SJCRH30 (cell line): ENCODE results near the gene MEF2C. TPM values are rescaled to one million over a fixed set of nuclear protein-coding genes. Genes with fewer than 3 reads are reported as not detected.

Experiments
- DNase-seq, 2 experiments: peaks; one replicate each; pipeline ENCODE4 v3.0.0-alpha.2; 2015 to 2020
- H3K27ac ChIP-seq: fragments of 250-450 bp; sonication (Bioruptor Pico); 2 replicates; pipeline ENCODE4 v1.5.1; 2020; ENCODE audit warnings: mild to moderate bottlenecking, moderate library complexity
- H3K27me3 ChIP-seq: fragments of 250-450 bp; sonication (Bioruptor Pico); 2 replicates; pipeline ENCODE4 v1.5.1; 2020; ENCODE audit warnings: mild to moderate bottlenecking, moderate library complexity
- H3K36me3 ChIP-seq: fragments of 250-450 bp; sonication (Bioruptor Pico); 2 replicates; pipeline ENCODE4 v1.5.1; 2020; ENCODE audit warnings: mild to moderate bottlenecking, moderate library complexity
- H3K4me1 ChIP-seq: fragments of 250-450 bp; sonication (Bioruptor Pico); 2 replicates; pipeline ENCODE4 v1.5.1; 2020; ENCODE audit warnings: mild to moderate bottlenecking, moderate library complexity
- H3K4me3 ChIP-seq: fragments of 250-450 bp; sonication (Bioruptor Pico); 2 replicates; pipeline ENCODE4 v1.5.1; 2020; ENCODE audit warnings: mild to moderate bottlenecking, moderate library complexity
- H3K9me3 ChIP-seq: fragments of 250-450 bp; sonication (Bioruptor Pico); replicated peaks from 2 replicates; pipeline ENCODE4 v1.5.1; 2020; ENCODE audit warnings: mild to moderate bottlenecking, moderate library complexity
- total RNA-seq: library from RNA; depleted of rRNA; stranded (reverse); fragments of >200 nt; shearing (Covaris generic); gene quantifications from 2 replicates; pipeline ENCODE4 v1.2.3, GENCODE V29; 2014

MEF2C gene
- total RNA-seq, 1 experiment from 2014 or later = 67.2 TPM

- no peaks in the 10 kb centered on the region for H3K27me3 ChIP-seq
- H3K36me3 ChIP-seq = peaks cover 10% of the 10 kb centered on the region
- no peak for DNase-seq
- no peaks in the 10 kb centered on the region for H3K9me3 ChIP-seq
- H3K4me1 ChIP-seq = peaks cover 4% of the 10 kb centered on the region; the same call in 1 of the 2 replicates
- peak overlapping the region; percentile 72 for H3K4me3 ChIP-seq
- H3K27ac ChIP-seq = no peak overlapping the region
Observed at GRCh38 chr5:88671106-88671504, 211.9 kb downstream of the MEF2C start.

- peaks cover 12% of the 10 kb centered on the region for H3K36me3 ChIP-seq
- DNase-seq = no peak
- peaks cover 4% of the 10 kb centered on the region; the same call in 1 of the 2 replicates for H3K4me1 ChIP-seq
- no peak overlapping the region for H3K4me3 ChIP-seq
- no peak overlapping the region for H3K27ac ChIP-seq
- H3K9me3 ChIP-seq = no peaks in the 10 kb centered on the region
- no peaks in the 10 kb centered on the region for H3K27me3 ChIP-seq
Observed at GRCh38 chr5:88670461-88670860, 212.5 kb downstream of the MEF2C start.

- H3K27ac ChIP-seq = no peak overlapping the region
- H3K4me1 ChIP-seq = peaks cover 5% of the 10 kb centered on the region; the same call in 1 of the 2 replicates
- no peak for DNase-seq
- peaks cover 12% of the 10 kb centered on the region for H3K36me3 ChIP-seq
- H3K27me3 ChIP-seq = no peaks in the 10 kb centered on the region
- no peak overlapping the region for H3K4me3 ChIP-seq
- H3K9me3 ChIP-seq = no peaks in the 10 kb centered on the region
Observed at GRCh38 chr5:88669371-88670050, 213.5 kb downstream of the MEF2C start.

GRCh38 chr5:88667496-88668201 is 215.3 kb downstream of the MEF2C start:
- Histone ChIP-seq H3K4me3 (no peak overlapping the region), H3K4me1 (peaks cover 6% of the 10 kb centered on the region; the same call in 1 of the 2 replicates), H3K9me3 (no peaks in the 10 kb centered on the region), H3K36me3 (peaks cover 12% of the 10 kb centered on the region), H3K27ac (no peak overlapping the region), H3K27me3 (no peaks in the 10 kb centered on the region)
- DNase-seq = no peak
